Measurements from ENCODE around the gene BABAM2.
"Not testable (repeated sequence)": the region's sequence is repeated elsewhere in the genome, so short reads cannot be mapped to it uniquely, and the experiment has no call there.

BABAM2 gene

DNA sequence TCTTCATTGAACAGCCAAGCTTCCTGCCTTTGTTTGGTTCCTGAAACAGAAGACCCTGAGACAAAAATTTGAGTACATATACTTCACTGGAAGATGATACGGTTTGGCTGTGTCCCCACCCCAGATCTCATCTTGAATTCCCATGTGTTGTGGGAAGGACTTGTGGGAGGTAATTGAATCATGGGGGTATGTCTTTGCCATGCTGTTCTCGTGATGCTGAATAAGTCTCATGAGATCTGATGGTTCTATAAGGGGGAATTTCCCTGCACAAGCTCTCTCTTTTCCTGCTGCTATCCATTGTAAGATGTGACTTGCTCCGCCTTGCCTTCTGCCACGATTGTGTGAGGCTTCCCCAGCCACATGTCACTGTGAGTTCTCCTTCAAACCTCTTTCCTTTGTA, 76.5 kb downstream of the BABAM2 start:
- Histone ChIP-seq H3K9ac (ENCODE audit: low read length) (no peak overlapping the region), H3K27ac (ENCODE audit: low read depth, low read length) (no peak overlapping the region), H3K9me3 (ENCODE audit: low read length) (no peaks in the 10 kb centered on the region), H3K27me3 (ENCODE audit: control insufficient read depth in 1 of 2, insufficient read depth in 2 of 2, low read length in 2 of 2) (no peaks in the 10 kb centered on the region), H3K36me3 (ENCODE audit: insufficient read depth, low read length) (no peaks in the 10 kb centered on the region), H3K4me3 (ENCODE audit: low read depth in 1 of 2, low read length in 2 of 2) (no peak overlapping the region), H3K4me1 (ENCODE audit: insufficient read depth, low read length) (peaks cover 9% of the 10 kb centered on the region)

DNA sequence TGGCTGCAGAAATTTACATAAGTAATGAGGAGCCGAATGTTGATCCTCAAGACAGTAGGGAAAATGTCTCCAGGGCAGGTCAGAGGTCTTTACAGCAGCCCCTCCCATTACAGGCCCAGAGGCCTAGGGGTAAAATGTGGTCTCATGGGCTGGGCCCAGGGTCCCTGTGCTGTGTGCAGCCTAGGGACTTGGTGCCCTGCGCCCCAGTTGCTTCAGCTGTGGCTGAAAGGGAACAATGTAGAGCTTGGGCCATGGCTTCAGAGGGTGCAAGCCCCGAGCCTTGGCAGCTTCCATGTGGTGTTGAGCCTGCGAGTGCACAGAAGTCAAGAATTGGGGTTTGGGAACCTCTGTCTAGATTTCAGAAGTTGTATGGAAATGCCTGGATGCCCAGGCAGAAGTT, 77.5 kb downstream of the BABAM2 start:
- H3K4me1 ChIP-seq (ENCODE audit: insufficient read depth, low read length); H3K9me3 ChIP-seq (ENCODE audit: low read length); H3K9ac ChIP-seq (ENCODE audit: low read length); H3K4me3 ChIP-seq (ENCODE audit: low read depth in 1 of 2, low read length in 2 of 2); H3K36me3 ChIP-seq (ENCODE audit: insufficient read depth, low read length); H3K27ac ChIP-seq (ENCODE audit: low read depth, low read length); H3K27me3 ChIP-seq (ENCODE audit: control insufficient read depth in 1 of 2, insufficient read depth in 2 of 2, low read length in 2 of 2): not testable (repeated sequence)

DNA sequence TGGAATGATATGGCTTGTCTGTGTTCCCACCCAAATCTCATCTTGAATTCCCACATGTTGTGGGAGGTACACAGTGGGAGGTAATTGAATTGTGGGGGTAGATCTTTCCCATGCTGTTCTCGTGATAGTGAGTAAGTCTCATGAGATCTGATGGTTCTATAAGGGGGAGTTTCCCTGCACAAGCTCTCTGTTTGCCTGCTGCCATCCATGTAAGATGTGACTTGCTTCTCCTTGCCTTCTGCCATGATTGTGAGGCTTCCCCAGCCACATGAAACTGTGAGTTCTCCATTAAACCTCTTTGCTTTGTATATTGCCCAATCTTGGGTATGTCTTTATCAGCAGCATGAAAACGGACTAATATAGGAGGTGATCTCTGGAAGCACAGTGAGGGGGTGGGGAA, 78.4 kb downstream of the BABAM2 start:
- not testable (repeated sequence) for H3K27ac ChIP-seq (ENCODE audit: low read depth, low read length); H3K9me3 ChIP-seq (ENCODE audit: low read length); H3K36me3 ChIP-seq (ENCODE audit: insufficient read depth, low read length); H3K27me3 ChIP-seq (ENCODE audit: control insufficient read depth in 1 of 2, insufficient read depth in 2 of 2, low read length in 2 of 2); H3K4me3 ChIP-seq (ENCODE audit: low read depth in 1 of 2, low read length in 2 of 2); H3K9ac ChIP-seq (ENCODE audit: low read length); H3K4me1 ChIP-seq (ENCODE audit: insufficient read depth, low read length)

DNA sequence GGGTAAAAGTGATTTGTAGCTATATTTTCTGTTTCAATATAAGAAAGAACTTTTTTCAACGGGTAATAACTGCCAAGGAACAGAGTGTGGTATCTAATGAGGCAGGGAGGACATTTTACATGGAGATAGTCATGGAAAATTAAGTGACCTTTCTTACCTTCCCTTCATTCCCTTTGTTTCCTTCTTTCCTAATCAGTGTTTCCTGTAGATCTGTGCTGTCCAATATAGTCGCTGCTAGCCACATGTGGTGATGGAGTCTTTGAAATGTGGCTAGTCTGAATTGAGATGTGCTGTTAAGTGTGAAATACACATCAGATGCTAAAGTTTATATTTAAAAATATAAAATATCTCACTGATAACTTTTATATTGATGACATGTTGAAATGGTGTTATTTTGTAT, 81.8 kb downstream of the BABAM2 start:
- Histone ChIP-seq H3K4me1 (ENCODE audit: insufficient read depth, low read length) (no peaks in the 10 kb centered on the region), H3K9ac (ENCODE audit: low read length) (no peak overlapping the region), H3K9me3 (ENCODE audit: low read length) (no peaks in the 10 kb centered on the region), H3K27me3 (ENCODE audit: control insufficient read depth in 1 of 2, insufficient read depth in 2 of 2, low read length in 2 of 2) (no peaks in the 10 kb centered on the region), H3K4me3 (ENCODE audit: low read depth in 1 of 2, low read length in 2 of 2) (no peak overlapping the region), H3K36me3 (ENCODE audit: insufficient read depth, low read length) (no peaks in the 10 kb centered on the region), H3K27ac (ENCODE audit: low read depth, low read length) (no peak overlapping the region)

DNA sequence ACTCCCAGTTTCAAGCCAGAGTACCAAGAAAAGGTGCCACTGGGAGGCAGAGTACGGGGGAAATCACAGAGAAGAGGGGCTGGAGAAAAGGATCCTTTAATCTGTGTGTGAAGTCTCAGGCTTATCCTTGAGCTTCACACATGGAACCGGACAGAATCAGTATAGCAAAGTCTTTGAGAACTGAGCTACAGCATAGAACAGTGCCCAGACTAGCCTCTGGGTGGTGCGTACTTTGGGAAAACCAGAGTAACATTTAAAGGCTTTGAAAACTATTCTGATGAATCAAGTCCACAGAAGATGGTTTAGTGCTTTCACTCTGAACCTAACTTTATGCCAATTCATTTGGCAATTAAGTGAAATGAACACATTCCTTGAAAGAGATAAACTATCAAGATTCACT, 83.1 kb downstream of the BABAM2 start:
- H3K9me3 ChIP-seq (ENCODE audit: low read length): no peaks in the 10 kb centered on the region
- H3K27me3 ChIP-seq (ENCODE audit: control insufficient read depth in 1 of 2, insufficient read depth in 2 of 2, low read length in 2 of 2): no peaks in the 10 kb centered on the region
- H3K27ac ChIP-seq (ENCODE audit: low read depth, low read length): no peak overlapping the region
- H3K4me1 ChIP-seq (ENCODE audit: insufficient read depth, low read length): no peaks in the 10 kb centered on the region
- H3K36me3 ChIP-seq (ENCODE audit: insufficient read depth, low read length): no peaks in the 10 kb centered on the region
- no peak overlapping the region for H3K4me3 ChIP-seq (ENCODE audit: low read depth in 1 of 2, low read length in 2 of 2)
- H3K9ac ChIP-seq (ENCODE audit: low read length): no peak overlapping the region

DNA sequence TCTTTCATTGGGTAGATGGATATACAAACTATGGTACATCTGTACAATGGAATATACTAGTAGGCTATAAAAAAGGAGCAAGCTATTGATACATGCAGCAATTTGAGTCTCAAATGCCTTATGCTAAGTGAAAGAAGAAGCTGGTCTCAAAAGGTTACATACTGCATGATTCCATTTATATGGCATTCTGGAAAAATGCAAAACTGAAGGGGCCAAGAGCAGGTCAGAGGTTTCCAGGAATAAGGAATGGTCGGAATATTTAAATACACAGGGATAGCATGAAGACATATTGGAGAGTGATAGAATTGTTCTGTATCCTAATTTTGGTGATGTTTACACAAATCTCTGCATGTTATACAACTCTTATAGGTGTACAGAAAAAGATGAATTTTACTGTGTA, 85.8 kb downstream of the BABAM2 start:
- H3K27me3 ChIP-seq (ENCODE audit: control insufficient read depth in 1 of 2, insufficient read depth in 2 of 2, low read length in 2 of 2): no peaks in the 10 kb centered on the region

DNA sequence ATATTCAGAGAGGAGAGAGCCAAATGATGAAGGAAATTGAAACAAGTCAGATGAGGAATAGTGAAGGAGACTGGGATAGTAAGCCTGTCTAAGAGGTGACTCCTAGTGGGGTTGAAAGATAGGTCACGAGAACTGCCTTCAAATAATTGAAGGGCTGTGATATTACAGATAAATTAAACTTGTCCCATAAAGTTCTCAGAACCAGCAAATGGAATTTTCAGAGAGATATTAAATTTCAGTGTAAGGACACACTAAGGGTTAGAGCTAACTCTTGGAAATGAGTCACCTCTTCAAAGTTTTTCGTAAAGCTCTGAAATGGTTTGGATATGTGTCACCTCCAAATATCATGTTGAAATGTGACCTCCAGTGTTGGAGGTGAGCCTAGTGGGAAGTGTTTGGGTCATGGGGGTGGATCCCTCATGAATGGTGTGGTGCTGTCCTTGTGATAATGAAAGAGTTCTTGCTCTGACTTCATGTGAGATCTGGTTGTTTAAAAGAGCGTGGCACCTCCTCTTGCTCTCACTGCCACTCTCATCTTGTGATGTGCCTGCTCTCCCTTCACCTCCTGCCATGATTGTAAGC, 87.3 kb downstream of the BABAM2 start:
- H3K9ac ChIP-seq (ENCODE audit: low read length): no peak overlapping the region
- no peaks in the 10 kb centered on the region for H3K9me3 ChIP-seq (ENCODE audit: low read length)
- H3K27ac ChIP-seq (ENCODE audit: low read depth, low read length): no peak overlapping the region
- H3K36me3 ChIP-seq (ENCODE audit: insufficient read depth, low read length): no peaks in the 10 kb centered on the region
- no peaks in the 10 kb centered on the region for H3K27me3 ChIP-seq (ENCODE audit: control insufficient read depth in 1 of 2, insufficient read depth in 2 of 2, low read length in 2 of 2)
- H3K4me3 ChIP-seq (ENCODE audit: low read depth in 1 of 2, low read length in 2 of 2): no peak overlapping the region
- H3K4me1 ChIP-seq (ENCODE audit: insufficient read depth, low read length): no peaks in the 10 kb centered on the region

More for the DNA sequence above, 85.8 kb downstream of the BABAM2 start:
- Histone ChIP-seq H3K4me1 (ENCODE audit: insufficient read depth, low read length) (no peaks in the 10 kb centered on the region), H3K27ac (ENCODE audit: low read depth, low read length) (no peak overlapping the region), H3K9ac (ENCODE audit: low read length) (no peak overlapping the region), H3K9me3 (ENCODE audit: low read length) (no peaks in the 10 kb centered on the region), H3K4me3 (ENCODE audit: low read depth in 1 of 2, low read length in 2 of 2) (no peak overlapping the region), H3K36me3 (ENCODE audit: insufficient read depth, low read length) (no peaks in the 10 kb centered on the region)

DNA sequence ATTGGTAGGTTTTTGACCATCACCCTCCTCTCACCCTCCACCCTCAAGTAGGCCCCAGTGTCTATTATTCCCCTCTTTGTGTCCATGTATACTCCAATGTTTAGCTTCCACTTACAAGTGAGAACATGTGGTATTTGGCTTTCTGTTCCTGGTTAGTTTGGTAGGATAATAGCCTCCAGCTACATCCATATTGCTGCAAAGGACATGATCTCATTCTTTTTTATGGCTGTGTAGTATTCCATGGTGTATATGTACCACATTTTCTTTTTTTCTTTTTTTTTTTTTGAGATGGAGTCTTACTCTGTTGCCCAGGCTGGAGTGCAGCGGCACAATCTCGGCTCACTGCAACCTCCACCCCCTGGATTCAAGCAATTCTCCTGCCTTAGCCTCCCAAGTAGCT, 88.2 kb downstream of the BABAM2 start:
- not testable (repeated sequence) for H3K9me3 ChIP-seq (ENCODE audit: low read length); H3K27ac ChIP-seq (ENCODE audit: low read depth, low read length); H3K27me3 ChIP-seq (ENCODE audit: control insufficient read depth in 1 of 2, insufficient read depth in 2 of 2, low read length in 2 of 2); H3K9ac ChIP-seq (ENCODE audit: low read length); H3K36me3 ChIP-seq (ENCODE audit: insufficient read depth, low read length); H3K4me3 ChIP-seq (ENCODE audit: low read depth in 1 of 2, low read length in 2 of 2); H3K4me1 ChIP-seq (ENCODE audit: insufficient read depth, low read length)

DNA sequence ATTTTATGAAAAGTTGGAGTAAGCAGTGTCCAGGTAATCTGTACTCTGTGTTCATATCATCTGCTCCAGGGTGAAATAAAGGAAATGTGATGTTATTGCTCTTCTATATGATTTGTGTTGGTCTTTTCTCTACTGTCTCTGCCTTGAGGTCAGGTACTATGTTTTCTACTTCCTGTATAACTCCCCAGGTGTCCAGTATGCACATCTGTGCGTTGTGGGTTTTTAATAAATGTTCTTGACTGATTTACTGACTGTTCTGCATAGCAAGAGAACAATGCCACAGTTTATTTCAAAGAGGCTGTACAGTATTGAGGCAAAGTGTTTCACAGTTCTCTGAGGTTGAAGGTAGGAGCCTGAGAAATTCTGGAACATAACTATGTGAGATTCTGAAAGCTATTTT, 89.7 kb downstream of the BABAM2 start:
- Histone ChIP-seq H3K4me1 (ENCODE audit: insufficient read depth, low read length) (no peaks in the 10 kb centered on the region), H3K36me3 (ENCODE audit: insufficient read depth, low read length) (no peaks in the 10 kb centered on the region), H3K27ac (ENCODE audit: low read depth, low read length) (no peak overlapping the region)

DNA sequence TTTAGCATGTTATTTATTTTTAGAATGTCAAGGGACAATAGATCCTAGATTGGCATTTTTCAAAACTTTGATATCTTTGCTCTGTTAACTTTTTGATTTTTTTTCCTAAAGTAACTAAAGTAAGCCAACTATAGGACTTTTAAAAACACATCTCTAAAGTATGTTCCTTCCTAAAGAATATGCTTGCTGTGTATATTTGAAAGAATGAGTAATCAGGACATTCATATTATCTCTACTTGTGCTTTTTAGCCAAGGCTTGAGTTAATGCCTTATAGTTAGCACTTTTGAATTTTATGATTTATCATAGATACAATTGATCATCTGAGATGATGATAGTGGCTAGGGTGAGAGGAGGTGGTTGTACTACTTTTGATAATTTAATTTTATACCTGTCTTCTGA, 93.6 kb downstream of the BABAM2 start:
- H3K4me1 ChIP-seq (ENCODE audit: insufficient read depth, low read length): no peaks in the 10 kb centered on the region
- no peaks in the 10 kb centered on the region for H3K36me3 ChIP-seq (ENCODE audit: insufficient read depth, low read length)
- no peaks in the 10 kb centered on the region for H3K27me3 ChIP-seq (ENCODE audit: control insufficient read depth in 1 of 2, insufficient read depth in 2 of 2, low read length in 2 of 2)

More for the DNA sequence above, 89.7 kb downstream of the BABAM2 start:
- H3K27me3 ChIP-seq (ENCODE audit: control insufficient read depth in 1 of 2, insufficient read depth in 2 of 2, low read length in 2 of 2): no peaks in the 10 kb centered on the region
- no peak overlapping the region for H3K4me3 ChIP-seq (ENCODE audit: low read depth in 1 of 2, low read length in 2 of 2)
- H3K9ac ChIP-seq (ENCODE audit: low read length): no peak overlapping the region
- H3K9me3 ChIP-seq (ENCODE audit: low read length): no peaks in the 10 kb centered on the region

DNA sequence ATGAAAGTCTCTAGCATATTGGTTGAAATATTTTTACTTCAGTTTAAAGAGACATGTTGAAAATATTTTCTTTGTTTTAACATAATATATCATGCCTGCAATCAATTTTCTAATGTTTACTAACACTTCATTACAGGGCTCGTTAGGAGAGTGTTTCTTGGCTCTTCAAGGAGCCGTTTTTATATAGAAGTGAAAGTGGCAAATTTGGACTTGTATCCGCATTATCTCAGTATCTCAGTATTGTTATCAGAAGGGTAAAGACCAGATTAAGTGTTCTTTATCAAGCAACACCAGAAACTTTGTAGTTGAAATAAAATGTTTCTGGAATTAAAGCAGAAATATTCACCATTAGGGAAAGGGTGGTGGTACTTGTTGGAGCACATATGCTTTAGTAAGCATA, 97.8 kb downstream of the BABAM2 start:
- Histone ChIP-seq H3K9ac (ENCODE audit: low read length) (no peak overlapping the region), H3K4me1 (ENCODE audit: insufficient read depth, low read length) (peaks cover 7% of the 10 kb centered on the region), H3K4me3 (ENCODE audit: low read depth in 1 of 2, low read length in 2 of 2) (no peak overlapping the region), H3K9me3 (ENCODE audit: low read length) (no peaks in the 10 kb centered on the region), H3K36me3 (ENCODE audit: insufficient read depth, low read length) (no peaks in the 10 kb centered on the region), H3K27ac (ENCODE audit: low read depth, low read length) (no peak overlapping the region), H3K27me3 (ENCODE audit: control insufficient read depth in 1 of 2, insufficient read depth in 2 of 2, low read length in 2 of 2) (no peaks in the 10 kb centered on the region)

More for the DNA sequence above, 93.6 kb downstream of the BABAM2 start:
- no peak overlapping the region for H3K9ac ChIP-seq (ENCODE audit: low read length)
- no peaks in the 10 kb centered on the region for H3K9me3 ChIP-seq (ENCODE audit: low read length)
- H3K4me3 ChIP-seq (ENCODE audit: low read depth in 1 of 2, low read length in 2 of 2): no peak overlapping the region
- no peak overlapping the region for H3K27ac ChIP-seq (ENCODE audit: low read depth, low read length)

DNA sequence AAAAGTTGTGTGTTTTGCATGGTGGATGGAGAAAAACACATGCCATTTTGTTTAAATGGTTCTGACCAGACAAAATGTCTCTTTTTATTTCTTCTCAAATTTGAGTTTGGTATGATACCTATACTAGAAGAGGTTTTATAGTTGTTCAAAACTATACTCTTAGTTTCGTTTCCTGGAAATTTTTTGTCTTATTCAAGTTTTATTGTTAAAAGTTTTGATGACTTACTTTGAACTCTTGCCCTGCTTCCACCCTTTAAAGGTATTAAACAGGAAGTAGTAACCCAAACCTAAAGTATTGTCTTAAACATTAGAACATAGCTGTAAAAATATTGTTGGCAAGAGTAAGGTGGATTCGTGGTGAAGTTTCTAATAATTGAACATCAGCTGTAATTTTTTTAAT, 98.2 kb downstream of the BABAM2 start:
- Histone ChIP-seq H3K4me3 (ENCODE audit: low read depth in 1 of 2, low read length in 2 of 2) (no peak overlapping the region), H3K27me3 (ENCODE audit: control insufficient read depth in 1 of 2, insufficient read depth in 2 of 2, low read length in 2 of 2) (no peaks in the 10 kb centered on the region), H3K36me3 (ENCODE audit: insufficient read depth, low read length) (no peaks in the 10 kb centered on the region), H3K27ac (ENCODE audit: low read depth, low read length) (no peak overlapping the region), H3K9ac (ENCODE audit: low read length) (no peak overlapping the region), H3K9me3 (ENCODE audit: low read length) (no peaks in the 10 kb centered on the region), H3K4me1 (ENCODE audit: insufficient read depth, low read length) (peaks cover 7% of the 10 kb centered on the region)

Measured in muscle layer of colon (tissue), 2 donors.